ENCODE measurements around the gene SLC25A48.
"Not testable (repeated sequence)": the region's sequence is repeated elsewhere in the genome, so short reads cannot be mapped to it uniquely, and the experiment has no call there.

The SLC25A48 gene

DNA sequence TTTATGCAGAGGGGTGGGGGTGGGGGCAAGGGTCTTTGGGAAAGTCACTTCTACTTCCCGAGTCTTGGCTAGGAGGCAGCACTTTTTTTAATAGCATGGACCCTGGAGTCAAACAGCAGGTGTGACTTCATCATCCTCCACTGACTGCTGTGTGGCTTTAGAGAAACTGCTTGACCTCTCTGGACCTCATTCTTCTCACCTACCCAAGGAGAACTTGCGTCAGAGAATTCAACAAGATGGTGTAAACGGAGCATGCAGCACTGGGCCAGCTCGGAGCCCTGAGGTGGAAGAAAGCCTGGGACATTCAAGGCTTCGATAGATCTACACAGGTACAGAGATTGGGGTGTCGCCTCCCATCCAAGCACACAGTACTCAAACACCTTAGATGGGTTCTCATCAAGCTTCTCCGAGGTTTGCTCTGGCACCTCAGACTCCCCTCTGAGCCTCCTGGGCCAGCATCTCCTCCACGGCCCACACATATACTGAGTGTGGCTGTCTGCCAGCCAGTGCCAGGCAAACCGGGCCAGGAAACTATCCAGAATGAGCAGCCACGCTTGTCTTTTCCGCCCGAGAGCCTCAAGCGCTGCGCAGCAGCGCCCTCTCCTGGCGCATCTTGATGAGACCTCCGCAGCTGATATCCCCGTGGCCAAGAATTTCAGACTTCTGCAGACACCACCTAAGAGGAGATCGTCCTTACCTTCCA is 4.6 kb upstream of the SLC25A48 start:
- Histone ChIP-seq H3K27ac (no peak overlapping the region), H3K9ac (no peak overlapping the region), H3K4me3 (no peak overlapping the region), H3K4me2 (no peak overlapping the region), H3K9me3 (no peaks in the 10 kb centered on the region), H3K36me3 (no peaks in the 10 kb centered on the region), H3K4me1 (no peaks in the 10 kb centered on the region), H3K27me3 (peaks cover 16% of the 10 kb centered on the region), H4K20me1 (no peaks in the 10 kb centered on the region)
- no peak for TF ChIP-seq Cebpa-rat (IDR thresholded peaks at IDR 0.05)

DNA sequence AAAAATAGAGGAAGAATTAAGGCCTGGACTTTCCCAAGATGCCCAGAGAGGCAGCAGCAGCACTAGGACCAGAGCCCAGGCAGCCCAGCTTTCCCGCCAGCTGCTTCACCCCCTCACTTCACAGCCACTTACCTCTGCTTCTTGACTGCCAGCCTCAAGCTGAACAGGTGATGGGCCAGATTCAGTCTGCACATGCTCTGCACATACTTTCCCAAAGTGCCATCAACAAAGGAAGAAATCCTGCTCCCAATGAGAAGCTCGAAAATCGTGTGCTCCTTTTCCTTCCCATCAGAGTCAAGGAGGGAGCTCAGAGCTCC is 4.1 kb upstream of the SLC25A48 start:
- H3K36me3 ChIP-seq: no peaks in the 10 kb centered on the region
- H3K4me1 ChIP-seq: no peaks in the 10 kb centered on the region
- H3K9ac ChIP-seq: no peak overlapping the region
- H3K9me3 ChIP-seq: 0 out of 2 replicates have a peak, but pooled peaks cover 3% of the 10 kb centered on the region
- no peak overlapping the region for H3K4me2 ChIP-seq
- TF ChIP-seq Cebpa-rat (IDR thresholded peaks at IDR 0.05): no peak
- H3K4me3 ChIP-seq: no peak overlapping the region
- H4K20me1 ChIP-seq: no peaks in the 10 kb centered on the region
- peaks cover 21% of the 10 kb centered on the region for H3K27me3 ChIP-seq
- H3K27ac ChIP-seq: no peak overlapping the region

DNA sequence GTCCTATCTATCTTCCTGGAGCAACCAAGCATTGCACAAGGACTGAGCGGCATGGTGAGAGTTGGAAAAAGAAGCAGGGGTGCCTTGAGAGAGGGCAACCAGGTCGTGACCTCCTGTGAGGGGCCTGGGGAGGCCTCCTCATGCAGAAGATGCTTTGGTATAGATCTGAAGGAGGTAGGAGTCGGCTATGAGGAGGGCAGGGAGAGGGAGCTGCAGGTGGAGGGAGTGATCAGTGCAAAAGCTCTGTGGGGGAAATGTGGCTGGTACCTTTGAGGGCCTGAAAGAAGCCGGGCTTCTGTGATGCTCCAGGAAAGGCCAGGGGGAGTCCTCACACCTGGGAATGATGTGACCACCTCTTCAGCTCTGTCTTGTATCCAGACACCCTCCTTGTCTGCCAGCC is 3.6 kb upstream of the SLC25A48 start:
- no peaks in the 10 kb centered on the region for H3K36me3 ChIP-seq
- H3K9me3 ChIP-seq: 0 out of 2 replicates have a peak, but pooled peaks cover 3% of the 10 kb centered on the region
- H3K4me2 ChIP-seq: no peak overlapping the region
- peaks cover 27% of the 10 kb centered on the region for H3K27me3 ChIP-seq
- no peak overlapping the region for H3K27ac ChIP-seq
- no peak overlapping the region for H3K9ac ChIP-seq
- no peaks in the 10 kb centered on the region for H4K20me1 ChIP-seq
- TF ChIP-seq Cebpa-rat (IDR thresholded peaks at IDR 0.05): no peak
- H3K4me3 ChIP-seq: no peak overlapping the region
- H3K4me1 ChIP-seq: no peaks in the 10 kb centered on the region

GRCh38 chr5:135831439-135831838 is 3.0 kb upstream of the SLC25A48 start:
- no peak overlapping the region for H3K4me3 ChIP-seq
- no peak for TF ChIP-seq Cebpa-rat (IDR thresholded peaks at IDR 0.05)
- H3K9me3 ChIP-seq: 0 out of 2 replicates have a peak, but pooled peaks cover 3% of the 10 kb centered on the region
- H3K27me3 ChIP-seq: peaks cover 28% of the 10 kb centered on the region
- H3K27ac ChIP-seq: no peak overlapping the region
- H4K20me1 ChIP-seq: no peaks in the 10 kb centered on the region
- H3K4me2 ChIP-seq: no peak overlapping the region
- H3K9ac ChIP-seq: no peak overlapping the region
- H3K4me1 ChIP-seq: no peaks in the 10 kb centered on the region
- no peaks in the 10 kb centered on the region for H3K36me3 ChIP-seq

DNA sequence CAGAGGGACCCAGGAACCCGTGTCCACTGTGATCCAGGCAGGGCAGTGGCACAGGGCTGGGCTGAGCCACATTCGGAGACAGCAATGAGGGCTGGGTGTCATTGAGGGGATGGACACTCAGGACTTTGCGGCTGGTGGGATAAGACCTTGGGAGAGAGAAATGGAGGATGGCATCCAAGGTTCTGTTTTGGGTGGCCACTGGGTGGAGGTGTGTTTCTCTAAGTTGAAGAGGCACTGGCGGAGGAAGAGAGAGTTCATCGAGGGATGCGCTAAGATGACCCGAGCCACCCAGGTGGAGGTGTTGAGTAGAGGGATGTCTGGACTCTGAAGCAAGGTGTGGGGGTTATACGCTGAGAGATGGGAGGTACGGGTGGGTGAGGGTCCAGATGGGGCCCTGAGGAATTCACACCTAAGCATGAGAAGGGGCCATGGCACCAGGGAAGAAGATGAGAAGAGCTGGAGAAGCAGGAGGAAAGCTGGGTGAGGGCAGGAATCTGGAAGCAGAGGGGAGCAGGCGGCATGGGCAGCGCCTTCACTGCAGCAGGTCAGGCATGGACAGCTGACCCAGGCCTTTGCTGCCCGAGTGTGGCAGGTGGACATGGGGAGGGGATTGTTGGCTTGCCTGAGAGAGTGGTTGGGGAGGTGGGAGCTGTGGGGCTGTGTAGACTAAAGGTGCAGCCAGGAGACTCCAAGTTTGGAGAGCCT is 2.5 kb upstream of the SLC25A48 start:
- Histone ChIP-seq H3K4me3 (no peak overlapping the region), H3K9me3 (peaks cover 4% of the 10 kb centered on the region; the same call in 1 of the 2 replicates), H3K27ac (no peak overlapping the region), H3K36me3 (no peaks in the 10 kb centered on the region), H3K4me1 (no peaks in the 10 kb centered on the region), H4K20me1 (no peaks in the 10 kb centered on the region), H3K27me3 (peaks cover 28% of the 10 kb centered on the region), H3K9ac (no peak overlapping the region), H3K4me2 (no peak overlapping the region)
- TF ChIP-seq Cebpa-rat (IDR thresholded peaks at IDR 0.05): no peak

DNA sequence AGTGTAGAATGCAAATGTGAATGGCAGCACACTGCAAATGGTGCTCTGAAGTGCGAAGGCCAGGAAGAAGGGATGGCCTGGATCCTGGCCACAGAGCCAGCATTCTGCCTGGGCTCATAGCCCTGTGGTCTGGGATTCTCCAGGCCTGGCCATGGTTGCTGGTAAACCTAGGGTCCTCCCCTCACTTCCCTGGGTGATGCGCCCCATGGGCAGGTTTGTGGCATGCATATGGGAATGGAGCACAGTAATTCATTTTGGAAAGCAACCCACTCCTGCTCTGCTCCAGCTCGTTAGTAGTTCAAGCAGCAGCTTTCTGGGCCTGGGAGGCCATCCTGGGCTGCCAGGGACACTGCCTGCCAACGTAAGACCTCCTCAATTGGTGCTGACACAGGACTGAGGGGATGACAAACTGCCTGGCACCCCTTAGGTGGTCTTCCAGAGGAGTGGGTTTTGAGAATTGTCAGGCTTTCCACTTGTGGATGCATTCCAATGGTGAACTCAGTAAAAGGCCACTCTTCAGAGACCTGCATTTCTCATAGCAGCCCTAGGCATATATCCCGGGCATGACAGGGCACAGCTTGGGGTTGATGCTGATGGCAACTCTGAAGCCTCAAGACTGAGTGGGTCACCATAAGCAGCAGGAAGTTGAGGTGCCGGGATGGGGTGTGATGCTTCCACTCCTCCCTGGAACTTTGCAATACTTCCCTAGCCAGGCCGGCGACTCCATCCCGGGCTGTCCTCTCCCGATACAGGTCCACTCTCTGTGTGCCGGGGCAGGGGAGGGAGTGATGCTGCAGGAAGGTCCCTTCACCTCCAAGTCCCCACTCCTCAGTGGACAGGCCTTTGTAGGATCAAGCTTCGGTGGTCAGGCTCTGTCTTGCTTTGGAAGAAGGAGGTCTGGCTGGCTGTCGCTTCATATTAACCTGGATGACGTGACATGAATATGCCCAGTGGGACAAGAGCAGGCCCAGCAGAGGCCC is 1.2 kb upstream of the SLC25A48 start:
- H3K27ac ChIP-seq: no peak overlapping the region
- no peaks in the 10 kb centered on the region for H3K4me1 ChIP-seq
- no peak overlapping the region for H3K4me3 ChIP-seq
- no peak for TF ChIP-seq Cebpa-rat (IDR thresholded peaks at IDR 0.05)
- no peaks in the 10 kb centered on the region for H4K20me1 ChIP-seq
- H3K27me3 ChIP-seq: peaks cover 28% of the 10 kb centered on the region
- peaks cover 16% of the 10 kb centered on the region for H3K9me3 ChIP-seq
- no peak overlapping the region for H3K4me2 ChIP-seq
- no peaks in the 10 kb centered on the region for H3K36me3 ChIP-seq
- no peak overlapping the region for H3K9ac ChIP-seq

- peaks cover 25% of the 10 kb centered on the region for H3K9me3 ChIP-seq
- H3K36me3 ChIP-seq: no peaks in the 10 kb centered on the region
- H3K4me2 ChIP-seq: peak overlapping the region; percentile 94
- no peaks in the 10 kb centered on the region for H3K4me1 ChIP-seq
- H3K4me3 ChIP-seq: peak overlapping the region; percentile 64
- H3K9ac ChIP-seq: no peak overlapping the region
- no peak for TF ChIP-seq Cebpa-rat (IDR thresholded peaks at IDR 0.05)
- H4K20me1 ChIP-seq: no peaks in the 10 kb centered on the region
- no peak overlapping the region for H3K27ac ChIP-seq
- H3K27me3 ChIP-seq: peaks cover 28% of the 10 kb centered on the region
These were observed 363 bp upstream of the SLC25A48 start for GRCh38 chr5:135833961-135834638.

DNA sequence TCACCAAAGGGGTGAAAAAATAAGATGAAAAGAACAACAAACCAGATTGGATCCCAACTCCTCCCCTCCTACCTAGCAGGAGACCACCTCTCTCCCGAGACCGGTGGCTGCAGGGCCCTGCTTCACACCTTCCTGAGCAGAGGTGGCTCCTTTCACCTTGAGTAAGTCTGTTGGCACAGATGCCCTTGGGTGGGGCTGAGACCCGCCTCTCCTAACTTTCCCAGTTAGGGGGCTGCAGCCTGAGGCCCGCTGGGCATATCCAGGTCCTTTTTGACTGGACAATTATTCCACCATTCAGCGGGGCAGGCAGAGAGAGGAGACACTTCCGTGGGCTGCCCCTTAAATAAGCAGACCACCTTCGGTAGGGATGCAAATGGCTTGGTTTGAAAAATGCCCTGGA is 1.3 kb downstream of the SLC25A48 start:
- TF ChIP-seq Cebpa-rat (IDR thresholded peaks at IDR 0.05): no peak

DNA sequence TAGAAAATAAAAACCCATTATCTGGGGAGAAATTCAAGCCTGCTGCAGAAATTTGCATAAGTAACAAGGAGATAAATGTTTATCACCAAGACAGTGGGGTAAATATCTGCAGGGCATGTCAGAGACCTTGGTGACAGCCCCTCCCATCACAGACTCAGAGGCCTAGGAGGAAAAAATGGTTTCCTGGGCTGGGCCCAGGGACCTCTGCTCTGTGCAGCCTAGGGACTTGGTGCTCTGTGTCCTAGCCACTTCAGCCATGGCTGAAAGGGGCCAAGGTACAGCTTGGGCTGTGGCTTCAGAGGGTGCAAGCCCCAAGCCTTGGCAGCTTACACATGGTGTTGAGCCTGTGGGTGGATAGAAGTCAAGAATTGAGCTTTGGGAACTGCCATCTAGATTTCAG is 3.9 kb downstream of the SLC25A48 start:
- not testable (repeated sequence) for H4K20me1 ChIP-seq, H3K9ac ChIP-seq, H3K4me2 ChIP-seq, H3K4me1 ChIP-seq, H3K27ac ChIP-seq, H3K36me3 ChIP-seq, H3K4me3 ChIP-seq
- peaks cover 26% of the 10 kb centered on the region for H3K27me3 ChIP-seq
- peaks cover 35% of the 10 kb centered on the region for H3K9me3 ChIP-seq

More for the DNA sequence above, 1.3 kb downstream of the SLC25A48 start:
- Histone ChIP-seq H3K4me2 (no peak overlapping the region), H4K20me1 (no peaks in the 10 kb centered on the region), H3K36me3 (no peaks in the 10 kb centered on the region), H3K9me3 (peaks cover 35% of the 10 kb centered on the region), H3K4me3 (no peak overlapping the region), H3K4me1 (no peaks in the 10 kb centered on the region), H3K27me3 (peaks cover 28% of the 10 kb centered on the region), H3K9ac (no peak overlapping the region), H3K27ac (no peak overlapping the region)
